G401.6 (cell line): Measurements from ENCODE around the gene C1orf105.
A peak's percentile ranks its signal among the peaks of the same experiment; 100 is the strongest.
"Not testable (repeated sequence)": the region's sequence is repeated elsewhere in the genome, so short reads cannot be mapped to it uniquely, and the experiment has no call there.

ENCODE experiments used
- FAIRE-seq: peaks from 2 replicates; lab custom pipeline; 2012; peaks lifted over from hg19 to GRCh38; lab: Jason Lieb, UNC

The C1orf105 gene

DNA sequence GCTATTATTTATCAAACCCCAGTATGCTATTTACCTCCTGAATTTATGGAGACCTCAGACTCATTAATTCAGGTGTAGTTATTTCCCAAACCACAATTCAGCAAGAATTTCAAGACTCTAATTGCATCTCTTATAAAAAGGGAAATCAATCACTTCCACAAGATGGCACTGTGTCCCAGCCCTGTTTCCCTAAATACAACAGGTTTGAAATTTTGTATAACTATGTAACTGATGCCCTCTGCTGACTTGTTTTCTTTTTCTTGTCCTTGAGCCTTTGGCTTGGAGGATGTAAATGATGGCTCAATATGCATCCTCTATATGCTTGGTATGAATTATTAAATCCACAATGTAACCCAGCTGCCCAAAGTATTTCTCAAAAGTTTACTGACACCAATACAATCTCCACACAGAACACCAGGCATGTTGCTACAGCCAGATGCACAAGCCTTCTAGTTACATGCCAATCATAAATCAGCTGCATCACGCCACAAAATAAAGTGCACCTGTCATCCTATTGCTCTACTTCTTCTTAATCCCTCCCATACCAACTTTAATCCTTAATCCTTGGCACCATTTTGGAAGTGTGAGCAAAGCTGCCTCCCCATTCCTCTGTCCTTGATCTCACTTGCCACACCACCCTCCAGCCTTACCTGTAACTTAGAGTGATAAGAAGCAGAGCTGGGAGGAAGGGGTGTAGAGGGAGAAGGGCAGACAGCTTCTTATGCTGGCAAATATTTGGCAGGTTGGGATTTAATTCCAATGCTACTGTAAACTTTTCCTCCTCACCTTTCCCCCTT, 9.0 kb downstream of the C1orf105 start:
- FAIRE-seq = peak; percentile 96

DNA sequence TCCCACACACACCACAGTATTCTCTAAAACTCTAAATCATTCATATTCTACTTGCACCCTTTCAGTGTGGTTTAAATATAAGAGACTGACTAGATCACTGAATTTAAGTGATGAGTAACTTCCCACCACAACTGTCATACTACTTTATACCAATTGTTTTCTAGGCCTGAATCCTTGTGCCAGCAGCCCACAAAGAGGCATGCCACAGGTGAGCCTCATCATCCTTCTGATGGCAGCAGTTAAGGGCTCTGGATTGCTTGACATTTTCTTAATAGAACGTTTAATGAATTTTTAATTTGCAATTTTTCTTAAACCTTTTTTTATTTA, 9.6 kb downstream of the C1orf105 start:
- FAIRE-seq = no peak

DNA sequence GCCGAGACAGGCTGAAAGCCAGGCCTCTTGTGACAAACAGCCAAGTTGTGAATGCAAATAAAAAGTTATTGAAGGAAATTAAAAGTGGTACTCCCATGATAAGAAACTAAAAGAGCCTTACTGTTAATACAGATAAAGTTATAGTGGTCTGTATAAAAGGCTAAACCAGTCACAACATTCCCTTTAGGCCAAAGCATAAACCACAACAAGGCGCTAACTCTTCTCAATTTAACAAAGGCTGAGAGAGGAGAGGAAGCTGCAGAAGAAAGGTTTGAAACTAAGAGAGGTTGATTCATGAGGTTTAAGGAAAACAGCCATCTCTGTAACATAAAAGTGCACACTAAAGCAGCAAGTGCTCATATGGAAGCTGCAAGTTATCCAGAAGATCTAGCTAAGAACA, 10.7 kb downstream of the C1orf105 start:
- no peak for FAIRE-seq

DNA sequence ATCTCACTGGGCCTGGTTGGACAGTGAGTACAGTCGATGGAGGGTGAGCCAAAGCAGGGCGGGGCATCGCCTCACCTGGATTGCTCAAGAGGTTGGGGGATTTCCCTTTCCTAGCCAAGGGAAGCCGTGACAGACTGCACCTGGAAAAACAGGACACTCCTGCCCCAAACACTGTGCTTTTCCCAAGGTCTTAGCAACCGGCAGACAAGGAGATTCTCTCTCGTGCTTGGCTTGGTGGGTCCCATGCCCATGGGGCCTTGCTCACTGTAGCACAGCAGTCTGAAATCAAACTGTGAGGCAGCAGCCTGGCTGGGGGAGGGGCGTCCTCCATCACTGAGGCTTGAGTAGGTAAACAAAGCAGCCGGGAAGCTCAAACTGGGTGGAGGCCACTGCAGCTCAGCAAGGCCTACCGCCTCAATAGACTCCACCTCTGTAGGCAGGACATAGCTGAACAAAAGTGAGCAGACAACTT, 11.3 kb downstream of the C1orf105 start:
- FAIRE-seq = no peak

DNA sequence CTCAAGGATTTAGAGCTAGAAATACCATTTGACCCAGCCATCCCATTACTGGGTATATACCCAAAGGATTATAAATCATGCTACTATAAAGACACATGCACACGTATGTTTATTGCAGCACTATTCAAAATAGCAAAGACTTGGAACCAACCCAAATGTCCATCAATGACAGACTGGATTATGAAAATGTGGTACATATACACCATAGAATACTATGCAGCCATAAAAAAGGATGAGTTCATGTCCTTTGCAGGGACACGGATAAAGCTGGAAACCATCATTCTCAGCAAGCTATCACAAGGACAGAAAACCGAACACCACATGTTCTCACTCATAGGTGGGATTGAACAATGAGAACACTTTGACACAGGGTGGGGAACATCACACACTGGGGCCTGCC, 16.7 kb downstream of the C1orf105 start:
- FAIRE-seq = not testable (repeated sequence)

DNA sequence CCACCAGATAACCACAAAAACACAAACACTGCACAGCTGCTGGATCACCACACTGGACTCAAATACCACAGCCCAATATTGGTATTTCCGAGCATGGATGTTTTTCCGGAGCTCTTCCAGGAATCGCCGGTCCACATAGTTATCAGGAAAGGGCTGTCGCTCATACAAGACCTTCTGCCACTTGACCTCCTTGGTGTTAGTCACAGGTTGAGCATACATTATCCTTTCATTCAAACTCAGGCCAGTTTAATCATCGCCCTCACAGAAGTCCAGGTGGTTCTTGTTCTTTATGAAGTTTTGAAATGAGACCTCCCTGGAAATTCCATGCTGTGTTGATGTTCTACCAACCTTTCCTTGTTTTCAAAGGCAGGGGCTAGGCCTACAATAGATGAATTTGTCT, 21.9 kb downstream of the C1orf105 start:
- no peak for FAIRE-seq

DNA sequence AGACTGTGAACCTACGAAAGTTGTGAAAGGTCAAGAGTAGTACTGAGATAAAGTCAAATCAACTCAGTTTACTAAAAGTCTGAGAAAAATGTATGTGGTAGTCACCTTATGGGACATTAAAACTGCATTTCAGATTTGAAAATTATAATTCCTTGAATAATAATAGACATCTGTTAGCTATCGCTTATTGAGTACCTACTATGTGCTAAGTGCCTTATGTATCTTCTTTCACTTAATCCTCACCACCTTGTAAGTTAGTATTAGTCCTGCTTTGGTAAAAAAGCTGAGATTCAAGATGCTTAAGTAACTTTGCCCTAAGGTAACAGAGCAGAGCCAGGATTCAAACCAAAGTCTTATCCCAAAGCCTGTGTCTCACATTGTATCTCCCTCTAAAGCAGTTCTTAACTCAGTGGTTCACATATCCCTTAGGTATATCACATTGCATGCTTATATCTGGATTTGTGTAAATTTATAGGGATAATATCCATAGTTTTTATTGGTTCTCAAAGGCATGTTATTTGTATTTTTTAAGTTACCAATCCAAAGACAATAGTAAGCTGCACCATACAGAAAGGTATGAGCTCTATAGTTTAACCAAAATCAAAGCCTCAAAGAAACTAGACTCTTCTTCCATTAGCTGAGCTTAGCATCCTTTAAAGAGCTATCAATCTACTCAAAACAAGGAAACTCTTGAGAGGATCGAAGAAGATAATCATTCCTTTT, 22.5 kb downstream of the C1orf105 start:
- FAIRE-seq = peak; percentile 8

DNA sequence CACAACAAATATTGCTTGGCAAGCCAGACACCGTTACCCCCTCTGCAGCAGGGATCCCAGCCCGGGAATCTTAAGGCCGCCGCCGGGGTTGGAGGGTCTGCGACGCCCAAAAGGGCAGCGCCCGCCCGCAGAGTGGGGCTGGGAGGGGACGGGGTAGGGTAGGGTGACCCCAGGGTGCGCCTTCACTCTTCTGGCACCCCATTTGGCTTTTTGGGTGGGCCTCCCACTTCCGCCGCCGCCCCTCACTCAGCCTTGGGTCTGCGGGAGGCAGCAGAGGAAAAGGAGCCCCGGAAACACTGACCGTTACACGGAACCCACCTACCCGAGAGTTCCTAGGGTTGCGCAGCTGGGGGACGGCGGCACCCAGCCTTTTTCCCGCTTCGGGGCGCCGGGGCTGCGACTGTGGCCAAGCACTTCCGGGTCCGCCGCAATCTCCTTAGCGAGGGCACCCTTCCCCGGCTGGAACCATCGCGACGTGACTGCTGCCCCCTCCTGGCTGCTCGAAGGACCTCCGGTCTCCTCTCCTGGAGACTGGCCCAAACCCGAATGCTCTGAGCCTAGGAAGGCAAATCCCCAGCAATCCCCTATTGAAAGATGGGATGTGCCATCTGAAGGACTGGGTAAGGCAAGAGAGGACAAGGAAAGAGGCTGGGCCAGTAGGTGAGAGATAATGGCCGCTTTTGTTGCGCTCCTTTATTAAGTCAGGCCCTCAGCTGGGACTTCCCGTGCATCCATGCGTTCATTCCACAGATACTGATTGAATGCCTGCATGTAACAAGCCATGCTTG, 23.4 kb downstream of the C1orf105 start, which contains the start of gene PIGC:
Gene PIGC, minus strand, starts transcription at position 404 of the 788 bp plus-strand sequence. CDS start 1,447 bp downstream, outside the sequence.
- peak; percentile 91 for FAIRE-seq

DNA sequence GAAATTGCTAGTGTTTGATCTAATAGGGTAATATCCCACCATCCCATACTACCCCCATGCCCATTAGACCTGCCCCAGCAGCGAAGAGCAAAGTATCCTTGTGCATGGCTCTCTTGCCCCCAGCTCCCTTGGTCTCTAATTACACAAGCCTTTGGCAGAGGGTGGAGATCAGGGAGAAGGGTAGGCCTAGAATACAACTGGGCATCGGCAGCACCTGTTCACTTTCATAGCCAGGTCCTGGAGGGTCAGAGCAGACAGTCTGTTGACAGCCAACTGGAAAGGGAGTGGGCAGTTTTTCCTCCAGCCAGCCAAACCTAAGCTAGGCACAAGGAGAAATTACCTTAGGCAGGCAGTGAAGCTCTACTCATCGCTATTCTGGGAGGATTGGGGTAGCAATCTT, 26.1 kb downstream of the C1orf105 start:
- no peak for FAIRE-seq

DNA sequence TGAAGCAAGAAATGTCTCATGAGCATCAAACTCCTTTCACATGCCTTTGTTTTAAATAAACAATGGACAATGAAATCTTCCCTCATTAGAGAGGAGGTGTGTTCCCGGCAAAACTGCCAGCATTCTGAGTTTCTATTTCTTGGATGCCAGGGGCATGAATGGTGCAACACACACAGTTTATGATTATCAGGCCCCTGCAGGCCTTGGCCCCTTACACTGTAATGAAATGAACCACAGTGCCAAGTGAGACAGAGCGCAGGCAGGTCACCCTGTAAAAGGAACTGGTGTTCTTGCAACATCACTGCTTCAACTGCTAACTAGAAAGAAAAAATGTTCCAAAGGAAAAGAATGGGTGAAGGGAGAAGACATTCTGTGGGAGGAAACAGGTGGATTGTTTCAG, 27.2 kb downstream of the C1orf105 start:
- FAIRE-seq = no peak

DNA sequence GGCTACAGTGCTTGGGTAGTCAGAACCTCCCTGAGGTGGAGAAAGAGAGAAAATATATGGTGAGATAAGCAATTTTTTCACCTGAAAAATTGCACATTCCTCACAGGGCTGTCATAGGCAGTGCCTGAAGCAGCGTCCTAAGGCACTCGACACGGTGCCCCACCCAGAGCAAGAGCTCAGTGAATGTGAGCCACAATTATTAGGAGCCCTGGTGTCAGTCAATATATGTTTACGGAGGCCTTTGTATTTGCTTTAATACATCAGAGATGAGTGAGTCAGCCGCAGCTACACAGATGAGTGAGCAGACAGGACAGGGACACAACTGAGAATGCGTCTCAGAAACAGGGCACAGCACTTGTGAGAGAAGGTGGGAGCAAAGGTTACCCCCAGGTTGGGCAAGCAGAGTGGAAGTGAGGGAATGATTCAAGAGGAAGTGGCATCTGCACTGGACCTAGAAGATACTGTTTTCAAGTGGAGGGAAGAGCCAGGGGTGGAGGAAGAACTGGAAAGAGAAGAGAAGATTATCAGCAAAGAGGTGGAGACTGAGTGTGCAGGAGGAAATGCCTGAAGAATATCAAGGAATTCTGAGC, 28.6 kb downstream of the C1orf105 start:
- no peak for FAIRE-seq

DNA sequence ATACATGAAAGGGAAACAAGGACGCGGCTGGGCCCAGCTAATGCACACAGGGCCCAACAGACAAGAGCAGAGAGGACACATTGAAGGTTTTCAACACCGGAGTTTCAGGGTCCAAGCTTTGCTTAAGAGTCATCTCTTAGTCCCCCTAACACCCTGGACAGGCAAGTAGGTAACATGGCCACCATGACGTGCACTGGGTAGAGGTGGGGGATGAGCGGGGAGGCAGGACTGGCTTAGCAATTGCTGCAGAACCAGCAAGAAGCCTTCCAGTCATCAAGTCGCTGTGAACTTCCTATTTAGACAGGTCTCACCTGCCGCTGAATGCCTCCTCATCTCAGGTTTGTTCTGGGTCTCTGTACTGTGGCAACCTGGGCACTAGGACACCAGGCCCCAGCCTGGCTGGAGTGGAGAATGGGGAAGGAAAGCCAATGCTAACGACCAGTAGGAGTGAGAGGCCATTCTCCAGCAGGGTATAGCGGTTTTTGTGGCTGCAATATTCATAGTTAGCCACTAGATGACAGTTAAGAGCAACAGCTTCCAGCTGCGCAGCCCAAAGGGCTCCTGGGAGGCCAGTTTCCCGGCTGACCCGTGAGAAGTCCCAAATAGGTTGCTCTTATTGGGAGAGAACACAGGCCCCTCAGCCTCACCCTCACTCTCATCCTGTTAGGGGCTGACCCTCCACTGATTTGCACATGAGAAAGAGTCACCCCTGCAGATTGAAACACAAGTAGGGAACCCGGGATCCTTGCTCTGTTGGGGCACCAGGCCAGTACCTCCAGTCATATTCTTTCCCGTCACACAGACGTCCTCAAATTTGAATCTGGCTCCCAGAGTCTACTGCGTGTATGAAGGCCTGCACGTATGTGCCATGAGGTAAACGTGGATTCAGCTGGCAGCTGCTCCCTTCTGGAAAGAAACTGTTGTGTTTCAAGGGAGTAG, 29.4 kb downstream of the C1orf105 start:
- FAIRE-seq = no peak

DNA sequence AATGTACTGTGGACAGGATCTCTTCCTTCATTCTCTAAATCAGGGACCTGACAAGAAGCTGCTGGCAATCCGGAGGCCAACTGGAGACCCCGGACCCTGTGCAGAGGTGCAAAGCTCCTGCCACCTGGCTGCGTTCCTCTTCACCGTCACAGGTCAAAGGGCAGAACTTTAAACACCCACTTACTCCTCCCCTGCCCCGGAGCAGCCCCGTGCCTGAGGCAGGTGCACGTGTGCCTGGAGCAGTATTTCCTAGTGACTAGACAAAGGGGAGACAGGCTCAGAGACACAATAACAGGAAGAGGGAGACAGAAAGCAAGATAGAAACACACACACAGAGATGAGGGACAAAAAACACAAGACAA, 30.0 kb downstream of the C1orf105 start:
- no peak for FAIRE-seq

DNA sequence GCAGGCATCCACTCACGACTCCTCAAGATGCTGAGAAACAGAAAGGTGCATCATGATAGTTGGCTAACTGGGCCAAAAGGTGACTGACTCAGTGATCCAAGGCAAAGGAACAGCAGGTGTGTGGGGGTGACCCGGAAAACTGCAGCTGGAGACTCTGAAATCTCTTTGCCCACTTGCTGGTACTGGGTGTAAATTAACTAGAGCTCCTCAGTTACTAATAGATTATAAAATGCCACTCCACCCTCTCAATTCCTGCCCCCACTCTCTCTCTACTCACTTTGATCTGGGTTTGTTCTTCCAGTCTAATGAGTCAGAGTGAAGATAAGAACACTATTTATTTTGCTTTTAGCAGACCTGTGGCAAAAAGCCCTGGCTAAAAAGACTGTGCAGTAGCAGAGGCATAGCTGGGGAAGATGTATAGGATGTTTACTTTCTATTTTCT, 30.5 kb downstream of the C1orf105 start:
- no peak for FAIRE-seq

DNA sequence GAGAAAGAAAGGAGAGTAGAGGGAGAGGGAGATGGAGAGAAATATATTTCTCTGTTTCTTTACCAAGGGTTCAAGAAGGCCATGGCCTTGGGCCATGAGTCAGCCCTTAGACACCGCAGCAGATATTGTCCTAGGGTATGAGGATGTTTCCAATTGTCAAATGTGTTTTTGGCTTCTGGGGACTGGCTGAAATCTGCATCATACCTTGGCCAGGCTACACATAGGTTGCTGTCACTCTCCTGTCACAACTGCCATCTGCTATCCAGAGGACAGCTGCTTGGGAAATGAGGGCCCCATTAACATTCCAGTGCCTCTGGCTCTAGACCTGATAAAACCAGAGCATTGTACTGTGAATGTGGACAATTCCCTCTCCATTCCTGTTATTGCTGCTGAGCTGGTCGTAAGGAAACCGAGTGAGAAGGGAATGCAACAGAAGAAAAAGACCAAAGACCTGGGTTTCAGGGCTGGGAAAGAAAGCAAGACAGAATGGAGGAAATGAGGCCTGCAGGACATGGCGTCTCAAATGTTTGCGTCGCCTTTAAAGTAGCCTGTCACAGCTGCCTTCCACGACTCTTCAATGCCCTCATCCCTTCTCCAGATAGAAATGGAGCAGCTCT, 32.2 kb downstream of the C1orf105 start:
- no peak for FAIRE-seq

DNA sequence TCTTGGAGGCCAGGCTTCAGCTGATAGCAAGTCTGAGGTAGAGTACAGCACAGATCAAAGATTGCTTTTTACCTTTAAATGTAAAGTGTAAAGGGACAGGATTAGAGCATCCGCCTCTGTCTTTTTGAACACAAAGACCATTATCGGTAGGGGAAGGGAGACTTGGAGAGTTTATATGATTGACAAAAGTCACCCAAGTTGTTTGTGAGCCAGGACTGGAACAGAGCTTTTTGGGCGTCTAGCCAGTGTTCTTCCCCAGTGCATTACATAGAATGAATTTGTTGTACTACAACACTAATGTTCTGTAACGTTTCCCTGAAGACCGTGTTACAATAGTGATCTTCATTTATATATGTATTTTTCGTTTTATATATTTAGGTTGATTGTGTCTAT, 32.7 kb downstream of the C1orf105 start:
- FAIRE-seq = no peak

DNA sequence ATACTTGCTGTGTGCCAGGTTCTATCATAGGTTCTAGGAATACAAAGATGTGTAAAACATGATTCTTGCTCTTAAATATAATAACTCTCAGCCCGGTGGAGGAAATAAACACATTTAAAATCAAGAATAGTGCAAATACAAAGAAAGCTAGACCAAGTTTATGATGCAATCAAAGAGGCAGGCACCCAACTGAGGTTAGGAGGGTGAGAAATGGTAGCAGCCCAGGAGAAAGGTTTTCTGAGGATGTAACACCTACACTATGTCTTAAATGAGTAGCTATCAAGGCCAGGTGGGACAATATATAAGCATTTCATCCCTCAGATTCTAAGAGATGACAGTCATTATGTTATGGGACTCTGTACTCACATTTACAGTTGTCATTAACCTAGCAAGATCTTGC, 33.1 kb downstream of the C1orf105 start:
- FAIRE-seq = no peak

DNA sequence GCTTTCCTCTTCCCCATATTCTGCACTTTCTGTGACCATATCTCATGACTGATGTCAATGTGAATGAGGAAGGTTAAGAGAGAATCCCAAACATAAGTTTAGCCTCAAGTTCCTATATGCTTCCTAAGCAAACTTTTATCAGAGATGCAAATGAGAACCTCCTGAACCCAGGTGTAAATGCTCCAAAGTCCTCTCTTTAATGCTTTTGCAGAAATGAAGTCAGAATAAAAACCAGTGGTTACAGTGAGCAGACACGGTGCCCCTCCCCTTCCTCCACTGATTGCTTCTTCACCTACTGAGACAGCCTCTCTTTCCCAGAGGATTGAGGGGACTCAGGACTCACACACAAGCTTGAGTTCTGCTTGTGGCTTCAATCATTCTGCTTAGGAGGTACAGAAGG, 35.0 kb downstream of the C1orf105 start:
- no peak for FAIRE-seq

DNA sequence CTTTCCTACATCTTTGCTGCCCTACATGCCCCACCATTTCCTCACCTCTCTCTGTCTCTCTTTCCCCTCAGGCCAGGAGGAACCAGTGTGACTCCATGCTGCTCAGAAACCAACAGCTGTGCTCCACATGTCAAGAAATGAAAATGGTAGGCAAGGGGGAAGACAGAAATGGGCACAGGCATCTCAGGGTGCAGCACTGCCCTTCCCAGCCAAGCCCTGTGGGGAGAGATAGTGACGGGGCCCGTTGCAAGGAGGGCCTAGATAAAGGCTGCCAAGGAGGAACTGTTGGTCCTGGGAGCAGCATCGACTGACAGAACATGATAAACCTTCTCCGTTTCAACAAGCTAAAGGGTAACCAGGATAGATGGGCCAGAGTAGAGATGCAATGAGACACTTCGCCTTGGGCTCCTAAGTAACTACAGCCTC, 35.9 kb downstream of the C1orf105 start:
- no peak for FAIRE-seq

DNA sequence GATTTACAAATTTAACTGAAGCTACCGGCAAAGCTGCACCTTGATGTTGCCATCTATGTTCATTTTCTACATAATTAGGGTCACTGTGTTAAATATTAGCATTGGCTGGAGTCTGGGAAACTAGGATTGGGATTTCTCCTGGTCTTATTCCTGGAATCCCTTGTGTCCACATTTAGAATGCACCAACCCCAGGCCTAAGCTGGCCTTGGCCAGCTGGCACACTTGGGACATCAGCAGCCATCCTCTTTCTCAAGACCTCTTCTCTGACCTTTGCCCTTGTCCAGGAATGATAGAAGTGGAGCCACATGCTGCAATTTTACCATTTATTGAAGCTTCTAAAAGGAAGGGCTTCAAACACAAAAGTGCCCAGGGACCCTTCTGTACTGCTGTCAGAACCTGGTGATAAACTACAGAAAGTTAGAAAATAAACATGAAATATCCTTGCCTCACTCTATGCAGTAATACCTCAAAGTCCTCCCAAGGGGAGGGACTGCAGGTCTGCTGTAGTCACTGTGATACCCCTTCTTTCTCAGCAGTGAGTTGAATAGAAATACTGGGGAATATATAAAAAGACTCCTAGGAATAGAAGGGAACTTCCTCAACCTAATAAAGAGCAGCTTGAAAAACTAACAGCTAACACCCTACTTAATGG, 37.1 kb downstream of the C1orf105 start:
- no peak for FAIRE-seq
